K562 (cell line): Measurements from ENCODE around the gene WDR90. TPM values are rescaled to one million over a fixed set of nuclear protein-coding genes. Genes with fewer than 3 reads are reported as not detected.

Experiments
- BMI1 ChIP-seq: fragments of 150-350 bp; IDR thresholded peaks from 2 replicates; pipeline ENCODE4 v1.6.1; 2014; ENCODE audit warnings: low read length
- CEBPG ChIP-seq, 3 experiments: fragments of 200-800 bp in 1 of 3; sonication (Bioruptor generic) in 1 of 3; sonication (generic) in 1 of 3; formaldehyde crosslinking in 1 of 3; IDR thresholded peaks in 2 of 3; conservative IDR thresholded peaks in 1 of 3; 2 replicates each; pipeline versions ENCODE4 v1.6.1 to v1.8.0; 2016 to 2022; ENCODE audit warnings: missing compliant biosample characterization in 2 of 3, missing genetic modification characterization in 2 of 3, mild to moderate bottlenecking in 1 of 3, missing genetic modification reagents in 1 of 3
- EGR1 ChIP-seq: fragments of 450-650 bp; conservative IDR thresholded peaks from 2 replicates; pipeline ENCODE4 v1.6.1; 2017; ENCODE audit warnings: mild to moderate bottlenecking
- FOXK1 ChIP-seq: sonication (generic); formaldehyde crosslinking; IDR thresholded peaks from 2 replicates; pipeline ENCODE4 v1.8.0; 2022; ENCODE audit warnings: missing genetic modification reagents, mild to moderate bottlenecking, borderline replicate concordance
- FUS ChIP-seq: fragments of 200-400 bp; formaldehyde crosslinking; optimal IDR thresholded peaks from 2 replicates; pipeline ENCODE3; 2017; ENCODE audit warnings: low read depth, low read length
- MCM5 ChIP-seq: fragments of 450-650 bp; IDR thresholded peaks from 2 replicates; pipeline ENCODE4 v1.6.1; 2016; ENCODE audit warnings: low read depth
- MTA3 ChIP-seq: fragments of 450-650 bp; formaldehyde crosslinking; IDR thresholded peaks from 2 replicates; pipeline ENCODE4 v1.6.1; 2017; ENCODE audit warnings: mild to moderate bottlenecking, borderline replicate concordance
- NCOR1 ChIP-seq: fragments of 450-650 bp; IDR thresholded peaks from 2 replicates; pipeline ENCODE4 v1.6.1; 2016; ENCODE audit warnings: mild to moderate bottlenecking, moderate library complexity
- NFIX ChIP-seq: fragments of 250-450 bp; sonication (Bioruptor Pico); IDR thresholded peaks from 2 replicates; pipeline ENCODE4 v1.4.0; 2020; ENCODE audit warnings: low read depth, mild to moderate bottlenecking, moderate library complexity
- RBFOX2 ChIP-seq: fragments of 200-400 bp; formaldehyde crosslinking; IDR thresholded peaks from 2 replicates; pipeline ENCODE4 v1.6.1; 2017; ENCODE audit warnings: low read depth, mild to moderate bottlenecking, low read length, moderate library complexity
- RBM15 ChIP-seq: fragments of 200-400 bp; formaldehyde crosslinking; IDR thresholded peaks from 2 replicates; pipeline ENCODE4 v1.6.1; 2018; ENCODE audit warnings: mild to moderate bottlenecking, low read length, moderate library complexity; ENCODE audit not compliant: insufficient read depth
- THRAP3 ChIP-seq: fragments of 450-650 bp; IDR thresholded peaks from 2 replicates; pipeline ENCODE4 v1.6.1; 2016; ENCODE audit warnings: mild to moderate bottlenecking, inconsistent platforms, borderline replicate concordance
- TOE1 ChIP-seq, 2 experiments: fragments of 450-650 bp in 1 of 2; sonication (generic) in 1 of 2; formaldehyde crosslinking in 1 of 2; IDR thresholded peaks; 2 replicates each; pipeline versions ENCODE4 v1.7.1 to v1.8.0; 2016 to 2022; ENCODE audit warnings: borderline replicate concordance in 2 of 2, mild to moderate bottlenecking in 2 of 2, antibody characterized with exemption in 1 of 2, inconsistent platforms in 1 of 2, low read depth in 1 of 2, missing genetic modification reagents in 1 of 2, moderate library complexity in 1 of 2
- XRCC5 ChIP-seq: fragments of 200-400 bp; formaldehyde crosslinking; IDR thresholded peaks from 2 replicates; pipeline ENCODE4 v1.6.1; 2017; ENCODE audit warnings: low read depth, mild to moderate bottlenecking, low read length
- ZNF584 ChIP-seq: fragments of 200-800 bp; sonication (Bioruptor generic); IDR thresholded peaks from 2 replicates; pipeline ENCODE4 v1.6.1; 2016; ENCODE audit warnings: low read depth, mild to moderate bottlenecking, missing genetic modification characterization, missing compliant biosample characterization
- ZZZ3 ChIP-seq: fragments of 450-650 bp; IDR thresholded peaks from 2 replicates; pipeline ENCODE4 v1.6.1; 2016; ENCODE audit warnings: antibody characterized with exemption, mild to moderate bottlenecking, moderate library complexity
- polyA plus RNA-seq, 8 experiments: library from polyadenylated mRNA; depleted of rRNA in 4 of 8; stranded (reverse) in 5 of 8; unstranded in 3 of 8; fragments of >200 nt; fragmentation: Nextera tagmentation in 2 of 8; fragmentation: Illumina TruSeq in 1 of 8; extraction: Ambion mirVana in 2 of 8; extraction: Trizol in 1 of 8; gene quantifications; 2 replicates each; pipeline versions ENCODE4 v1.2.1 to v1.2.3, GENCODE V29; 2011 to 2014; ENCODE audit warnings: inconsistent platforms in 1 of 8, missing spikeins in 1 of 8
- total RNA-seq, 7 experiments: library from RNA; depleted of rRNA in 6 of 7; stranded (reverse); fragments of >200 nt in 6 of 7; fragmentation: Illumina TruSeq in 2 of 7; extraction: Trizol in 2 of 7; gene quantifications; 2 replicates each; pipeline versions ENCODE4 v1.2.1 to v1.2.3, GENCODE V29; 2011 to 2021; ENCODE audit warnings: low replicate concordance in 1 of 7
- TF ChIP-seq, protein P1 (sequence below): fragments of 450-650 bp; IDR thresholded peaks from 2 replicates; pipeline ENCODE4 v1.6.1; 2016; ENCODE audit warnings: borderline replicate concordance
- TF ChIP-seq, protein P2 (sequence below): fragments of 450-650 bp; formaldehyde crosslinking; conservative IDR thresholded peaks from 2 replicates; pipeline ENCODE4 v1.4.0; 2022; ENCODE audit warnings: mild to moderate bottlenecking, missing genetic modification characterization
- TF ChIP-seq, protein P3 (sequence below): fragments of 250-450 bp; sonication (Bioruptor Pico); IDR thresholded peaks from 2 replicates; pipeline ENCODE4 v1.5.0; 2020; ENCODE audit warnings: mild to moderate bottlenecking
- TF ChIP-seq, protein P4 (sequence below): fragments of 250-450 bp; sonication (Bioruptor Pico); IDR thresholded peaks from 2 replicates; pipeline ENCODE4 v1.8.0; 2021; ENCODE audit warnings: moderate library complexity, mild to moderate bottlenecking, inconsistent platforms

WDR90 gene
- total and polyA plus RNA-seq, 9 of the 15 experiments (the other 6 are each of a cell fraction or from before 2014, with no cell fraction given): 0.44 to 12.6 (median 3.3) TPM

DNA sequence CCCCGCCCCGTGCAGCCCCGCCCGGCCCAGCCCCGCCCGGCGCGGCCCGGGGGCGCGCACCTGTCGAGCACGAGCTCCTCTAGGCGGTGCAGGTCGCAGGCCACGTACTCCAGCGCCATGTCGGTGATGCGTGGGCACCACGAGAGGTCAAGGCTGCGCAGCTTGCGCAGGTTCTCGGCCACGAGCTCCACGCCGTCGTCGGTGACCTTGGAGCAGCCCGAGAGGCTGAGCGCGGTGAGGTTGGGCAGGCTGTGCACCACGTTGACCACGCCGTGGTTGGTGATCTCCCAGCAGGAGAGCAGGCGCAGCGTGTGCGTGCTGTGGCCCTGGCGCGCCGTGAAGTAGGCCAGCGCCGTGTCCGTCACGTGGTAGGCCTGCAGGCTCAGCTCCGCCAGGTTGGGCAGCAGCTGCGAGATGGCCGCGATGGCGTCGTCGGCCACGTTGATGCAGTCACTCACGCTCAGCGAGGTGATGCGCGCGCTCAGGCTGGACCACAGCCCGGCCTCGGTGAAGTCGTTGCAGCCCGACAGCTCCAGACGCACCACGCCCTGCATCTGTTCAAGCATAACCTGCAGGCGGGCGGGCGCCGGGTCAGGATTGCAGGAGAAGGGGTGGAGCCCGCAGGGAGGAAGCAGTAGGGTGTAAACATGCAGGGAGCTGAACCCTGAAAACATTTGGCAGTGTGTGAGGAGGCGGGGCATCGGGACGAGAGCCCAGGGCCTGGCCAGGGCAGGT, 46.4 kb downstream of the WDR90 start (continued):
- TF ChIP-seq, protein P1, sequence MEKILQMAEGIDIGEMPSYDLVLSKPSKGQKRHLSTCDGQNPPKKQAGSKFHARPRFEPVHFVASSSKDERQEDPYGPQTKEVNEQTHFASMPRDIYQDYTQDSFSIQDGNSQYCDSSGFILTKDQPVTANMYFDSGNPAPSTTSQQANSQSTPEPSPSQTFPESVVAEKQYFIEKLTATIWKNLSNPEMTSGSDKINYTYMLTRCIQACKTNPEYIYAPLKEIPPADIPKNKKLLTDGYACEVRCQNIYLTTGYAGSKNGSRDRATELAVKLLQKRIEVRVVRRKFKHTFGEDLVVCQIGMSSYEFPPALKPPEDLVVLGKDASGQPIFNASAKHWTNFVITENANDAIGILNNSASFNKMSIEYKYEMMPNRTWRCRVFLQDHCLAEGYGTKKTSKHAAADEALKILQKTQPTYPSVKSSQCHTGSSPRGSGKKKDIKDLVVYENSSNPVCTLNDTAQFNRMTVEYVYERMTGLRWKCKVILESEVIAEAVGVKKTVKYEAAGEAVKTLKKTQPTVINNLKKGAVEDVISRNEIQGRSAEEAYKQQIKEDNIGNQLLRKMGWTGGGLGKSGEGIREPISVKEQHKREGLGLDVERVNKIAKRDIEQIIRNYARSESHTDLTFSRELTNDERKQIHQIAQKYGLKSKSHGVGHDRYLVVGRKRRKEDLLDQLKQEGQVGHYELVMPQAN: 0 out of 2 replicates have a peak, but pooled peaks have one; percentile 37
- TF ChIP-seq, protein P2, sequence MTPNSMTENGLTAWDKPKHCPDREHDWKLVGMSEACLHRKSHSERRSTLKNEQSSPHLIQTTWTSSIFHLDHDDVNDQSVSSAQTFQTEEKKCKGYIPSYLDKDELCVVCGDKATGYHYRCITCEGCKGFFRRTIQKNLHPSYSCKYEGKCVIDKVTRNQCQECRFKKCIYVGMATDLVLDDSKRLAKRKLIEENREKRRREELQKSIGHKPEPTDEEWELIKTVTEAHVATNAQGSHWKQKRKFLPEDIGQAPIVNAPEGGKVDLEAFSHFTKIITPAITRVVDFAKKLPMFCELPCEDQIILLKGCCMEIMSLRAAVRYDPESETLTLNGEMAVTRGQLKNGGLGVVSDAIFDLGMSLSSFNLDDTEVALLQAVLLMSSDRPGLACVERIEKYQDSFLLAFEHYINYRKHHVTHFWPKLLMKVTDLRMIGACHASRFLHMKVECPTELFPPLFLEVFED (CRISPR knock-in tag): no peak
- TF ChIP-seq THRAP3 (no peak), EGR1 (peak; percentile 31; the same call in 1 of the 2 replicates), RBFOX2 (peak; percentile 74), FUS (peak; percentile 17), ZNF584 (CRISPR knock-in tag) (no peak), BMI1 (no peak), RBM15 (no peak), TOE1 (IDR thresholded peaks at IDR 0.05; ENCODE audit: borderline replicate concordance) (peak; percentile 66; the same call in 1 of the 2 replicates), TOE1 (CRISPR knock-in tag; IDR thresholded peaks at IDR 0.05; ENCODE audit: borderline replicate concordance, low read depth) (peak; percentile 89; the same call in 1 of the 2 replicates), NFIX (no peak), XRCC5 (no peak), CEBPG (CRISPR knock-in tag; IDR thresholded peaks at IDR 0.05) (peak; percentile 69), CEBPG (tag; conservative IDR thresholded peaks at IDR 0.05 in 1 of 2, IDR thresholded peaks at IDR 0.05 in 1 of 2) (no peak), MTA3 (peak; percentile 82; the same call in 1 of the 2 replicates), NCOR1 (no peak), MCM5 (no peak), FOXK1 (CRISPR knock-in tag) (no peak; the same call in 1 of the 2 replicates), ZZZ3 (no peak)
- TF ChIP-seq, protein P3, sequence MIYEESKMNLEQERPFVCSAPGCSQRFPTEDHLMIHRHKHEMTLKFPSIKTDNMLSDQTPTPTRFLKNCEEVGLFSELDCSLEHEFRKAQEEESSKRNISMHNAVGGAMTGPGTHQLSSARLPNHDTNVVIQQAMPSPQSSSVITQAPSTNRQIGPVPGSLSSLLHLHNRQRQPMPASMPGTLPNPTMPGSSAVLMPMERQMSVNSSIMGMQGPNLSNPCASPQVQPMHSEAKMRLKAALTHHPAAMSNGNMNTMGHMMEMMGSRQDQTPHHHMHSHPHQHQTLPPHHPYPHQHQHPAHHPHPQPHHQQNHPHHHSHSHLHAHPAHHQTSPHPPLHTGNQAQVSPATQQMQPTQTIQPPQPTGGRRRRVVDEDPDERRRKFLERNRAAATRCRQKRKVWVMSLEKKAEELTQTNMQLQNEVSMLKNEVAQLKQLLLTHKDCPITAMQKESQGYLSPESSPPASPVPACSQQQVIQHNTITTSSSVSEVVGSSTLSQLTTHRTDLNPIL: no peak
- TF ChIP-seq, protein P4, sequence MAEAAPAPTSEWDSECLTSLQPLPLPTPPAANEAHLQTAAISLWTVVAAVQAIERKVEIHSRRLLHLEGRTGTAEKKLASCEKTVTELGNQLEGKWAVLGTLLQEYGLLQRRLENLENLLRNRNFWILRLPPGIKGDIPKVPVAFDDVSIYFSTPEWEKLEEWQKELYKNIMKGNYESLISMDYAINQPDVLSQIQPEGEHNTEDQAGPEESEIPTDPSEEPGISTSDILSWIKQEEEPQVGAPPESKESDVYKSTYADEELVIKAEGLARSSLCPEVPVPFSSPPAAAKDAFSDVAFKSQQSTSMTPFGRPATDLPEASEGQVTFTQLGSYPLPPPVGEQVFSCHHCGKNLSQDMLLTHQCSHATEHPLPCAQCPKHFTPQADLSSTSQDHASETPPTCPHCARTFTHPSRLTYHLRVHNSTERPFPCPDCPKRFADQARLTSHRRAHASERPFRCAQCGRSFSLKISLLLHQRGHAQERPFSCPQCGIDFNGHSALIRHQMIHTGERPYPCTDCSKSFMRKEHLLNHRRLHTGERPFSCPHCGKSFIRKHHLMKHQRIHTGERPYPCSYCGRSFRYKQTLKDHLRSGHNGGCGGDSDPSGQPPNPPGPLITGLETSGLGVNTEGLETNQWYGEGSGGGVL (CRISPR knock-in tag): no peak
